ENCODE results near the gene TMCC2.
A peak's percentile ranks its signal among the peaks of the same experiment; 100 is the strongest.

Gene TMCC2

GRCh38 chr1:205260948-205261732 is 33.4 kb downstream of the TMCC2 start:
- no peak for DNase-seq (ENCODE audit: low spot score)

DNA sequence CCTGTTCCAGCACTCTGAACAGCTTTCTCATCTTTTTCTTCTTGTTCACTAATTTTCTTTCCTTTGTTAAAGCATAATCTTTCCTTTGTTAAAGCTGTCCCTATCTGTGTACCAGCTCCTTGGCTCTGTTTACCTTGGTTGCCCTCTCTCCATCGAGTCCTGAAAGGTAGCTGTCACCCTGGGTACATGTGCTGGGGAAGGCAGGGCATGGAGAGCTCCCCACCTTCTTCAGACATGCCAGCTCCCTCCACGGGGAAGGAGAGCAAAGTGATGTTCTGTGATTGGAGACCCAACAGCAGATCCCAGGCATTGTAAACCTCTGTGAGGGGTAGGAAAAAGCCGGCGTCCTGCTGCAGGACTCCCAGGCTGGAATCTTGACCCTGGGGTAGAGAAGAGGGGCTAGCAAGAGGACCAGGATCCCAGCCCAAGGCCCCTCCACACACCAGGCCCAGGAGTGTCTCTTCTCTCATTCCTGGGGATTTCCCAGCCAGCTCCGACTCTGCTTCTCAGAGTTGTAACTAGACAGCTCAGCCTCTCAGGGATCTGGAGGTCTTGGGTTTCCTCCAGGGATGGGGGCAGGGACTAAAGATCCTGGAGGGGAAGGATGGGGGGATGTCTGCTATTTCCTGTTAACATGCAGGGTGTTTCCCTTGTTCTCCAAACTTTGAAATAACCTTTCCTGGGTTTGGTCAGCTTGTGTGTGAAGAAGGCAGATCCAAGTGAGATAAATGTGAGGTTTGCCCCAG is 34.4 kb downstream of the TMCC2 start:
- no peak for DNase-seq (ENCODE audit: low spot score)

- DNase-seq (ENCODE audit: low spot score) = no peak
Measured at GRCh38 chr1:205262731-205263171, 35.0 kb downstream of the TMCC2 start.

DNA sequence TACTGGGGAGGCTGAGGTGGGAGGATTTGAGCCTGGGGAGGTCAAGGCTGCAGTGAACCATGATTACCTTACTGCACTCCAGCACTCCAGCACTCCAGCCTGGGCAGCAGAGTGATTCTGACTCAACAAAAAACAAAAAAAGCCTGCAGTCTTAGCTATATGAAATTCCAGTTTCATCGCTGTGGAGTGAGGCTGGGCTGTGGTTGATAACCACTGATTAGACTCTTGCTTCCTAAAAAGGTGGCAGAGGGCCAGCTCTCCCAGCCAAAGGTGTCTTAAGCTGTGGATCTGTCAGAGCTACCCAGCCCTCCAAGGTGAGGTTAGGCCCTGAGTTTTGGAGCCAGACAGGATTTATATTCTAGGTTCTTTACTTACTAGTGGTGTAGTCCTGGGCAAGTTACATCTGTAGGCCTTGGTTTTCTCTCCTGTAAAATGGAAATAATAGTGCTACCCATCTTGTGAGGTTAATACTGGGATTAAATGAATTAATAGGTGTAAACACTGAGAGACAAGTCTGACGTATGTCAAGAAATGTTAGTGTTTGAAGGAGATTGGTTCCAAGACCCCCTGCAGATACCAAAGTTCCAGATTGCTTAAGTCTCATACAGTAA is 35.9 kb downstream of the TMCC2 start:
- DNase-seq (ENCODE audit: low spot score) = no peak

DNA sequence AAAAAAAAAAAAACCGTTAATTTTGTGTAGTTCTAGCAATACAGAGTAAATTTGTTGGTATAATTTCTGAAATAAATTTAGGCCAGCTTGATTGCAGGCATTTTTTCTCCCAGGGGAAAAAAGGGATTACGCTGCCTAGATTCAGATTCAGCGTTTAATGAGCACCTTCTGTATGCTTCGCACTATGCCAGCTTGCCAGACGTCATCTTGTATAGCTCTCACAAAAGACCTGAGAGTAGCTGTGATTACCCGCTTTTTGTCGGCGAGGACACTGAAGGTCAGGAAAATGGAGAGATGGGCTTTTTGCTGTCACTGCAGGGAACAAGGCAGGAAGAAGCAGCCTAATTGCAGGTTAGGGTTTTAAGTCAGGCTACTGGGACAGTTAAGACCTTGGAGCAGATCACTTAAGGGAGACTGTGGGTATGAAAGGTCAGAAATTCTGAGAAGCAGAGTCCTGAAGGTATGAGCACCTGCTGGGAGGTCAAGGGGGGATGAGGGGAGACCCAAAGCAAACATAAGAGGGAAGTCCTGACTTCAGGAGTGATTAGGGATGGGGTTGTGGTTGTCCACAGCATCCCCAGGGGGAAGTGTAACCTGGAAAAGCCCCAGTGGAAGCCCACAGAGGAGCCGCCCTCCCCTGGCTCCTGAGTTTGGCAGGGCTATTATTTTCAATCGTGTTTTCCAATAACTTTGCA is 39.0 kb downstream of the TMCC2 start:
- no peak for DNase-seq (ENCODE audit: low spot score)

- DNase-seq (ENCODE audit: low spot score) = no peak
Measured at GRCh38 chr1:205267306-205267902, 39.7 kb downstream of the TMCC2 start.

- DNase-seq (ENCODE audit: low spot score) = no peak
Measured at GRCh38 chr1:205268846-205269680, 41.3 kb downstream of the TMCC2 start.

- no peak for DNase-seq (ENCODE audit: low spot score)
Measured at GRCh38 chr1:205269711-205270110, 42.0 kb downstream of the TMCC2 start.

DNA sequence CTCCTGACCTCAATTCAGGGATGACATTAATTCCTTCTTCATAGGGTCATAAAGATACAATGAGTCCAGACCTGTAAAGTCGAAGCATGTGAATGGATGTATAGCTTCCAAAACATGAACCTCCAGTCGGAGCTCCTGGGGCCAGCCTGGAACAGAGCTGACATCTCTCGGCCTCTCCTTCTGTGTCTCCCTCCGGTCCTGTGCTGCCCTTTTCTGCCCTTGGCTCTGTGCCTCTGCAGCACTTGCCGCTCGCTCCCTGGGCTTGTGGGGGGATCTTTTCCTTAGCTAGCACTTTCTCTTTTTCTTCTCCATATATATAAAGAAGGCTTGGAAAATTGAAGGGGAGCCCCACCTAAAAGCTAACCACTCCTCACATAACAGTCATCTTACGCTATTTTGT is 42.5 kb downstream of the TMCC2 start:
- DNase-seq (ENCODE audit: low spot score) = no peak

- no peak for DNase-seq (ENCODE audit: low spot score)
Measured at GRCh38 chr1:205270764-205271163, 43.0 kb downstream of the TMCC2 start.

DNA sequence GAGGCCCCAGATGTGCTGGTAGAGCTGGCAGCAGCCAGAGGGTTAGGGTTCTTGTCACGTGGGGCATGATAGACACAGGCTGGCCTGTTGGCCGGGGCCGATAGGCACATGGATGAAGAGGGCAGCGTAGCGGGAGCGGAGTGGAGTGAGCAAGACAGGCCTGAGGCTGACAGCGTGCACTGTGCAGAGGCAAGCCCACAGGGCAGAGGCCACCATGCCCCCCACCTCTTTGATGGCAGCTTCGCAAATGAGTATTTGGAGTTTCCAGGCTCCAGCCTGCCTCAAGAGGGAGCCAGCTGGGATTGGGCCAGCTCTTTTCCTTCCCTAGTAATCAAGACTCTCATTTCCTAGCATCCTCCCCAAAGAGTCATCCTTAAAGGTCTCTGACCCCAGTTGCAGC is 43.5 kb downstream of the TMCC2 start:
- no peak for DNase-seq (ENCODE audit: low spot score)

GRCh38 chr1:205271745-205272144 is 44.0 kb downstream of the TMCC2 start:
- no peak for DNase-seq (ENCODE audit: low spot score)

GRCh38 chr1:205272536-205272935 is 44.8 kb downstream of the TMCC2 start:
- no peak for DNase-seq (ENCODE audit: low spot score)

DNA sequence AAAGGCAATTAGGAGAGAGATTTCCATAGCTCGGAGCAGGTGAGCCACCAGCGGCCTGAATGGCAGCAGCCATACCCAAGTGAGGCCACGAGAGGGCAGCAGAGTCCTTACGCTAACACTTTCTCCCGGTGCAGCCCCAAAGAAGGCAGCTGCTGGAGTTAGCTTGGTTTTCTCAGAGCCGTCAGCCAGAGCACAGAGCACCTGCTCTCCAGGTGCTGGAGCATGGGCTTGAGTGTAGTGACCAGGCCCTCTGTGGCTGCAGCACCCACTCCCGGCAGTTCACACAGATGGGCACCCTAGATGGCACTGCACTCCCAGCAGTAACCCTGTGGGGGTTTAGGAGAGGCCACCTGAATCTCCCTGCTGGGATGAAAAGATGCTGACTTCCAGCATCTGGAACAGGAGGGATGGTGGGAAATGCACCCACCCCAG is 45.8 kb downstream of the TMCC2 start:
- DNase-seq (ENCODE audit: low spot score) = peak; percentile 80

DNA sequence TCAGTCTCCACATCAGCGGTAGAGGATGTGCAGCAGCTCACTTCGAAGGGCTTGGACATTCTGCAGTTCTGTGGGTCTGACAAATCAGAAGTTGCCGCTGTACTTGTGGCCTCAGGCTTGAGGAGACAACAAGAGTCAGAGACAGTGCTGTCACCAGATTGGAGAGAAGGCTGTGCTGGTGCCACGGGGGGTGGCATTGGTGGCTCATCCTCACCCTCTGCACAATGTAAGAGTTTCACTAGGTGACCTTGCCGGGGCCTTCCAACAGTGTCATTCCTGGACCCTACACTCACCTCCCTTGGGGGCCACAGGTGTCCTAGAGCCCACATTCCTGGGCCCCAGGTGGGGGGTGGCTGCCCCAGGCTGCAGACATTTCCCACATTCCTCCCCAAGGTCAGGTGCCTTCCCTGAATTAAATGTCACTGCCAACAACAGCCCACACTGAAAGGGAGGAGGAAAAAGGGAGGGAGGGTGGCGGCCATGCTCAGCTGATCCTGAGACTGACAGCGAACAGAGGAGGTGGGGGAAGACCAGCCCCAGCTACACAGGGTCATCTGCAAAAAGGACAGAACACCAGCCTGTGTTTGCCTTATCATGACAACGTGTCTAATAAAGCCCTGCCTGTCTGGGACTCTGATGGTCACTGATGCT is 46.4 kb downstream of the TMCC2 start:
- no peak for DNase-seq (ENCODE audit: low spot score)

GRCh38 chr1:205275133-205275532 is 47.4 kb downstream of the TMCC2 start:
- no peak for DNase-seq (ENCODE audit: low spot score)

DNA sequence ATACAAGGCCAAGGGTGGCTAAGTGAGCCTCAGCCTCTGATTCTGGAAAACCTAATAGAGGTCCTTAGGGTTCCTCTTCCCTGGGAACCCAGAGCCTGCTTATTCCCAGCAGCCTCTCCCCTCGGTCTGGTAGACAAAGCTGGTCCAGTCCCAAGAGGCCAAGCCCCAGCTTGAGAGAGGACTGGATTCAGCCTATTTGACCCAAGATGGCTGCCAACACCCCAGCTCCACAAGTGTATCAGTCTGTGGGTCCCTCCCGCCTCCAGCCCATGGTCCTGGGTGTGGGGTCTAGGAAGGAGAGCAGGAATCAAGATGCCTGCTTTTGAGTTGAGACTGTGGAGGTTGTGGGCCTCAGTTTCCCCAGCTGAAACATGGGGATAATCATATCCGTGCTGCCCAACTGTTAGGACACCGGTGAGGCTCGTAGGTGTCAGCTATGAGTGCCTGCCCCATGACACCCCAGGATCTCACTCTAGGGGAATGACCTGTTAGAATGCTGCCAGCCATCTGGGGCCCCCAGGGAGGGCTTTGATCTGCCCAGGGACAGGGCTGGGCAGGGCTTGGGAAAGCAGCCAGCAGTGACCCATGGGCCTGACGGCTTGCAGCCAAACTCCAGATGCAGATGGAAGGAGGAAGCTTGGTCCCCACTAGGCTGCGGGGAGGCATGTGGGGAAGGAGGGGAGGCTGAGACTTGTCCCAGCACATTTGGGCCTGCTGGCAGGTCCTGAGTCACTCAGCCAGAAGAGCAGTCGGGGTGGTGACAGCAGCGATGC is 48.4 kb downstream of the TMCC2 start:
- DNase-seq (ENCODE audit: low spot score) = no peak

- no peak for DNase-seq (ENCODE audit: low spot score)
Measured at GRCh38 chr1:205276689-205277065, 48.9 kb downstream of the TMCC2 start.

DNA sequence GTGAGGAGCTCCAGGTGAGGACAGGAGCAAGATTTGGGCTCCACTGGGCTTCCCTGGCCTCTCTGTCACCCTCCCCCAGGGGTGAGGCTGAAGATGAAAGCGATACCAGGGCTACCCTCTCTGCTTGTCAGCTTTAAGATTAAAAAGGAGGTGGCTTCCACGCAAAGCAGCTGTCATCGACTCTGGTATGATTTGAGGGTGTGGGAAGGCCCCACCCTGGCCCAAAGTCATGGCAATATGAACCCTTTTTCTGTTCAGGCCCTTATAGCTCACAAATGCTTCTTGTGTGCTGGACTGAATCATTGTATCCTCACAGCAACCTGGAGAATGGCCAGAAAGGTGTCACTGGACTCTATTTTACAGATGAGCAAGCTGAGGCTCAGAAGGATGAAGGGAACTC is 52.2 kb downstream of the TMCC2 start:
- DNase-seq (ENCODE audit: low spot score) = no peak

Measured in left forelimb (tissue), 1 donor.